OCI-LY7 (cell line): ENCODE results near the gene ATP5F1D. TPM values are rescaled to one million over a fixed set of nuclear protein-coding genes. Genes with fewer than 3 reads are reported as not detected.

Experiments used
- BruUV-seq: library from RNA; stranded (reverse); fragments of 400-500 nt; replicated peaks from 2 replicates; lab custom pipeline; 2021; lab: Mats Ljungman, UMichigan
- CTCF ChIA-PET: fragments of 300-600 bp; sonication (Branson Sonifier 250); formaldehyde crosslinking; loops from one replicate; lab custom pipeline; 2022; ENCODE audit warnings: antibody characterized with exemption; ENCODE audit not compliant: unreplicated experiment; lab: Charles Lee
- POLR2A ChIA-PET: fragments of 300-600 bp; sonication (Branson Sonifier 250); formaldehyde crosslinking; loops from one replicate; lab custom pipeline; 2022; ENCODE audit warnings: antibody characterized with exemption; lab: Charles Lee
- DNase-seq: peaks from one replicate; pipeline ENCODE4 v3.0.0-alpha.2; 2015; ENCODE audit warnings: low spot score
- H2AFZ ChIP-seq: fragments of 200-600 bp; sonication (generic), shearing (Covaris generic); 2 replicates; pipeline ENCODE4 v1.6.1; 2014; ENCODE audit warnings: mild to moderate bottlenecking, antibody characterized with exemption, low read length, moderate library complexity
- H3K27ac ChIP-seq: fragments of 200-600 bp; sonication (generic); 2 replicates; pipeline ENCODE4 v1.5.1; 2014; ENCODE audit warnings: mixed run types, low read depth, mild to moderate bottlenecking, moderate library complexity, low read length, inconsistent platforms; ENCODE audit not compliant: poor library complexity, severe bottlenecking
- H3K36me3 ChIP-seq: fragments of 200-600 bp; sonication (generic); 2 replicates; pipeline ENCODE4 v1.6.1; 2014; ENCODE audit warnings: mild to moderate bottlenecking, antibody characterized with exemption, low read length, moderate library complexity, mixed read lengths; ENCODE audit not compliant: insufficient read depth
- H3K4me1 ChIP-seq: fragments of 200-600 bp; sonication (generic); 2 replicates; pipeline ENCODE4 v1.5.1; 2014; ENCODE audit warnings: mild to moderate bottlenecking, low read length; ENCODE audit not compliant: insufficient read depth, poor library complexity, severe bottlenecking
- H3K4me2 ChIP-seq: fragments of 200-600 bp; sonication (generic); 2 replicates; pipeline ENCODE4 v1.6.1; 2014; ENCODE audit warnings: mild to moderate bottlenecking, low read length
- H3K4me3 ChIP-seq: fragments of 200-600 bp; sonication (generic); 2 replicates; pipeline ENCODE4 v1.5.1; 2014; ENCODE audit warnings: mild to moderate bottlenecking, low read depth, low read length; ENCODE audit not compliant: poor library complexity, severe bottlenecking
- H3K79me2 ChIP-seq: fragments of 200-600 bp; sonication (generic); 2 replicates; pipeline ENCODE4 v1.6.1; 2016; ENCODE audit warnings: low read depth, mild to moderate bottlenecking, low read length, moderate library complexity, mixed read lengths; ENCODE audit not compliant: insufficient read depth
- H3K9me2 ChIP-seq: fragments of 200-600 bp; sonication (generic); 2 replicates; pipeline ENCODE4 v1.6.1; 2016; ENCODE audit warnings: mild to moderate bottlenecking, low read length, mixed read lengths; ENCODE audit not compliant: insufficient read depth
- H3K9me3 ChIP-seq: fragments of 200-600 bp; sonication (generic); 2 replicates; pipeline ENCODE4 v1.6.1; 2014; ENCODE audit warnings: mild to moderate bottlenecking, mixed run types, low read length, mixed read lengths
- H4K20me1 ChIP-seq: fragments of 200-600 bp; sonication (generic); 2 replicates; pipeline ENCODE4 v1.6.1; 2014; ENCODE audit warnings: mild to moderate bottlenecking, antibody characterized with exemption, low read length, moderate library complexity, mixed read lengths; ENCODE audit not compliant: insufficient read depth
- EZH2phosphoT487 ChIP-seq: fragments of 200-600 bp; sonication (generic); IDR thresholded peaks from 2 replicates; pipeline ENCODE4 v1.6.1; 2018; ENCODE audit warnings: low read depth, borderline replicate concordance, mild to moderate bottlenecking, mixed run types, antibody characterized with exemption, low read length, moderate library complexity, mixed read lengths
- intact Hi-C: fragments of 100-400 bp; cut with micrococcal nuclease; formaldehyde crosslinking; loops from one replicate; pipeline ENCODE4 v1.10.0; 2022; ENCODE audit not compliant: unreplicated experiment
- total RNA-seq, 2 experiments: library from RNA; depleted of rRNA in 1 of 2; stranded (reverse); fragments of >200 nt in 1 of 2; shearing (Covaris generic) in 1 of 2; gene quantifications; 2 replicates each; pipeline ENCODE4 v1.2.3, GENCODE V29; 2014 to 2022
- TF ChIP-seq, protein P1 (sequence below): fragments of 200-600 bp; sonication (generic); conservative IDR thresholded peaks from 2 replicates; pipeline ENCODE4 v1.5.1; 2014; ENCODE audit warnings: mild to moderate bottlenecking, antibody characterized with exemption, low read length, moderate library complexity, mixed read lengths

Gene ATP5F1D
- total RNA-seq, 2 experiments from 2014 or later: 51.8 to 266 TPM

DNA sequence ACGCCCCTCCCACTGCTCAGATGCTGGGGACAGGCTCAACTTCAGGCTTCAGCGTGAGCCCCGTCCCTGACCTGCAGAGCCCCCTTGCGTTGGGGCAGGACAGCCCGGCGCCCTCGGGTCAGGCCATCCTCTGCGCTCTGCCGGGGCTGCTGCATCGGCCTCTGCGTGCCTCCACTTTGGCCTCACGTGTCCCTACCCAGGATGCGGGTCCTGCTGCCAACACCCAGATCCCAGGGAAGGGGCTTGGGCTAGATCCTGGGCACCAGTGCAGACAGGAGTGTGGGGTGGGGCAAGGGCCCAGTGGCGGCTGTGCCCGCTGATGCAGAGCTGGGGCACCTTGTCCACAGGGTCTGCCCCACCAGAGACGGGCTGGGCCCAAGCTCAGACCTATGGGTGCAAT is 16.7 kb upstream of the ATP5F1D start:
- no peaks in the 10 kb centered on the region for H3K79me2 ChIP-seq
- H3K9me3 ChIP-seq: no peaks in the 10 kb centered on the region
- peaks cover 59% of the 10 kb centered on the region for H3K36me3 ChIP-seq
- no peak overlapping the region for H3K27ac ChIP-seq
- no peak overlapping the region for H3K4me2 ChIP-seq
- H4K20me1 ChIP-seq: no peaks in the 10 kb centered on the region
- no TSS peak for BruUV-seq
- DNase-seq: no peak
- POLR2A ChIA-PET: no interaction called here
- intact Hi-C loops: no loop called here
- no peak overlapping the region for H3K4me3 ChIP-seq
- CTCF ChIA-PET: no interaction called here
- H3K4me1 ChIP-seq: no peaks in the 10 kb centered on the region
- no peaks in the 10 kb centered on the region for H3K9me2 ChIP-seq
- TF ChIP-seq EZH2phosphoT487: no peak
- TF ChIP-seq, protein P1, sequence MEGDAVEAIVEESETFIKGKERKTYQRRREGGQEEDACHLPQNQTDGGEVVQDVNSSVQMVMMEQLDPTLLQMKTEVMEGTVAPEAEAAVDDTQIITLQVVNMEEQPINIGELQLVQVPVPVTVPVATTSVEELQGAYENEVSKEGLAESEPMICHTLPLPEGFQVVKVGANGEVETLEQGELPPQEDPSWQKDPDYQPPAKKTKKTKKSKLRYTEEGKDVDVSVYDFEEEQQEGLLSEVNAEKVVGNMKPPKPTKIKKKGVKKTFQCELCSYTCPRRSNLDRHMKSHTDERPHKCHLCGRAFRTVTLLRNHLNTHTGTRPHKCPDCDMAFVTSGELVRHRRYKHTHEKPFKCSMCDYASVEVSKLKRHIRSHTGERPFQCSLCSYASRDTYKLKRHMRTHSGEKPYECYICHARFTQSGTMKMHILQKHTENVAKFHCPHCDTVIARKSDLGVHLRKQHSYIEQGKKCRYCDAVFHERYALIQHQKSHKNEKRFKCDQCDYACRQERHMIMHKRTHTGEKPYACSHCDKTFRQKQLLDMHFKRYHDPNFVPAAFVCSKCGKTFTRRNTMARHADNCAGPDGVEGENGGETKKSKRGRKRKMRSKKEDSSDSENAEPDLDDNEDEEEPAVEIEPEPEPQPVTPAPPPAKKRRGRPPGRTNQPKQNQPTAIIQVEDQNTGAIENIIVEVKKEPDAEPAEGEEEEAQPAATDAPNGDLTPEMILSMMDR: no peak
- no peak overlapping the region for H2AFZ ChIP-seq

DNA sequence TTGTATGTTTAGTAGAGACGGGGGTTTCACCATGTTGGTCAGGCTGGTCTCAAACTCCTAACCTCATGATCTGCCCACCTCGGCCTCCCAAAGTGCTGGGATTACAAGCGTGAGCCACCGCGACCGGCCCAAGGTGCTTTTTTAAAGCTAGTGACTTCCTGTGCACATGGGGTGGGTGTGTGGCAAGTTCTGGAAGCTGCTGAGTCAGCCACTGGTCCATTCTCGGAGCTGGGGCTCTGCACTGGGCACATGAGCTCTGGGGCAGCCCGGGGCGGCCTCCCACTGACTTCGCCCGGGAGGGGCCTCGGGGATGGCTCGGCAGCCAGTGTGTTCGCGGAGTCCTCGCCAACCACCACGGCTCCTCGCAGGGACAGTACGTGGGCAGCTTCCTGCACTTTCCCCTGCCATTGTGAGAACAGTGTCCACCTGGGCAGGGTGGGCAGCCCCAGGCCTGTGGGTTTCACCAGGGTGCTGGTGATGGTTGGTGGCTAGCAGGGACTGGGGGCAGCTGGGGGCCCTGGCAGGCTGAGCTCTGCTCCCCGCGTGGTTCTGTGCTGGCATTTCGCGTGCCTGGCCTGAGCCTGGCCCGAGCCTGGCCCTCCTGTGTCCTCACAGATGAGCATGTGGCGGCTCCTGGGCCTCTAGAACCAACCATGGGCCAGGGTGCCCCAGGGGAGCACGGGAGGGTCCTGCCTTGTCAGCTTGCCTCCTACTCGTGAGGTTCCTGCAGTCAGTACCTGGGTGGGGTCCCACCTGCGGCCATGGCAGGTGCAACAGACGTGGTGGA is 15.9 kb upstream of the ATP5F1D start:
- Histone ChIP-seq H3K4me2 (no peak overlapping the region), H3K4me3 (no peak overlapping the region), H3K4me1 (no peaks in the 10 kb centered on the region), H2AFZ (no peak overlapping the region), H3K9me2 (no peaks in the 10 kb centered on the region), H4K20me1 (no peaks in the 10 kb centered on the region), H3K27ac (no peak overlapping the region), H3K79me2 (no peaks in the 10 kb centered on the region), H3K36me3 (peaks cover 52% of the 10 kb centered on the region), H3K9me3 (no peaks in the 10 kb centered on the region)
- intact Hi-C loops: no loop called here
- no TSS peak for BruUV-seq
- ChIA-PET CTCF (no interaction called here), POLR2A (no interaction called here)
- DNase-seq: no peak
- no peak for TF ChIP-seq EZH2phosphoT487
- TF ChIP-seq, protein P1: no peak

DNA sequence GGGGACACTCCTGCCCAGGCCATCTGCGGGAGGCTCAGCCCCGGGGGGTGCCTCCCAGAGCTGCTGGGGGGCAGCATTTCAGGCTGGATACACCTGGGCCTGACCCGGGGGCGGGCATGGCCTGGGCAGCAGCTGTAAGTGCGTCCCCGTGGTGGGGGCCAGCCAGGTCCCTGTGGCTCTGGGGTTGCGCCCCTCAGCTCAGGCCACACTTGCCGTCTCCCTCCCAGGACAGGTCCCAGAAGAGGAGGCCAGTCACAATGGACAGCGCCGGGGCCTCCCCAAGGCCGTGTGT is 15.4 kb upstream of the ATP5F1D start:
- no peaks in the 10 kb centered on the region for H3K9me3 ChIP-seq
- intact Hi-C loops: no loop called here
- TF ChIP-seq, protein P1: no peak
- no peak for TF ChIP-seq EZH2phosphoT487
- no peak overlapping the region for H3K27ac ChIP-seq
- no peaks in the 10 kb centered on the region for H3K9me2 ChIP-seq
- no peak overlapping the region for H3K4me2 ChIP-seq
- CTCF ChIA-PET: no interaction called here
- H3K4me1 ChIP-seq: no peaks in the 10 kb centered on the region
- H3K4me3 ChIP-seq: no peak overlapping the region
- H2AFZ ChIP-seq: no peak overlapping the region
- peaks cover 47% of the 10 kb centered on the region for H3K36me3 ChIP-seq
- H3K79me2 ChIP-seq: no peaks in the 10 kb centered on the region
- POLR2A ChIA-PET: no interaction called here
- no peaks in the 10 kb centered on the region for H4K20me1 ChIP-seq
- no peak for DNase-seq
- BruUV-seq: no TSS peak
